Mucosa of descending colon (tissue), 3 donors: Measurements from ENCODE around the gene PPL. TPM values are rescaled to one million over a fixed set of nuclear protein-coding genes. Genes with fewer than 3 reads are reported as not detected.
A peak's percentile ranks its signal among the peaks of the same experiment; 100 is the strongest.

ENCODE experiments used
- ATAC-seq: fragments of 200-7000 bp; cut with Tn5 transposase; one replicate; pipeline ENCODE4 v1.9.1; 2020; ENCODE audit warnings: mild to moderate bottlenecking, moderate library complexity
- DNase-seq, 3 donors: peaks; one replicate each; pipeline ENCODE4 v3.0.0-alpha.2; 2020
- H3K36me3 ChIP-seq: fragments of 200-600 bp; one replicate; pipeline ENCODE4 v1.8.0; 2021; ENCODE audit warnings: low read depth, mild to moderate bottlenecking
- H3K4me1 ChIP-seq: fragments of 200-600 bp; one replicate; pipeline ENCODE4 v1.8.0; 2021; ENCODE audit warnings: low read depth, mild to moderate bottlenecking
- H3K4me3 ChIP-seq: fragments of 200-600 bp; one replicate; pipeline ENCODE4 v1.8.0; 2021; ENCODE audit warnings: mild to moderate bottlenecking
- H3K9me3 ChIP-seq: fragments of 200-600 bp; one replicate; pipeline ENCODE4 v1.8.0; 2021; ENCODE audit warnings: mild to moderate bottlenecking
- intact Hi-C, 2 donors: fragments of 100-400 bp; cut with DNase I in 1 of 2; cut with micrococcal nuclease in 1 of 2; formaldehyde crosslinking; loops; one replicate each; pipeline versions ENCODE4 v1.11.0 to v1.11.1; 2022; cut with DNase I, micrococcal nuclease
- total RNA-seq, 3 donors: library from RNA; stranded (reverse); fragmentation: NEBNext Ultra II Directional in 2 of 3; extraction: Animal tissue kit (Norgen Biotek cat#: 25700) in 2 of 3; gene quantifications; one replicate each; pipeline versions ENCODE4 v1.2.1 to v1.2.4, GENCODE V29; 2021 to 2023
- TF ChIP-seq, protein P1 (sequence below): fragments of 200-600 bp; IDR thresholded peaks from one replicate; pipeline ENCODE4 v1.8.0; 2022; ENCODE audit warnings: antibody characterized with exemption, mild to moderate bottlenecking
- donor health status: DM: no; HTN: no; CAD: no; lungs with moderate emphysema.
- donor health status: DM: no; HTN: no; CAD: no.
- donor health status: DM: no; HTN: yes; CAD: no.

PPL gene
- total RNA-seq, 3 donors from 2014 or later: 10.8 to 22.1 (median 13.9) TPM

DNA sequence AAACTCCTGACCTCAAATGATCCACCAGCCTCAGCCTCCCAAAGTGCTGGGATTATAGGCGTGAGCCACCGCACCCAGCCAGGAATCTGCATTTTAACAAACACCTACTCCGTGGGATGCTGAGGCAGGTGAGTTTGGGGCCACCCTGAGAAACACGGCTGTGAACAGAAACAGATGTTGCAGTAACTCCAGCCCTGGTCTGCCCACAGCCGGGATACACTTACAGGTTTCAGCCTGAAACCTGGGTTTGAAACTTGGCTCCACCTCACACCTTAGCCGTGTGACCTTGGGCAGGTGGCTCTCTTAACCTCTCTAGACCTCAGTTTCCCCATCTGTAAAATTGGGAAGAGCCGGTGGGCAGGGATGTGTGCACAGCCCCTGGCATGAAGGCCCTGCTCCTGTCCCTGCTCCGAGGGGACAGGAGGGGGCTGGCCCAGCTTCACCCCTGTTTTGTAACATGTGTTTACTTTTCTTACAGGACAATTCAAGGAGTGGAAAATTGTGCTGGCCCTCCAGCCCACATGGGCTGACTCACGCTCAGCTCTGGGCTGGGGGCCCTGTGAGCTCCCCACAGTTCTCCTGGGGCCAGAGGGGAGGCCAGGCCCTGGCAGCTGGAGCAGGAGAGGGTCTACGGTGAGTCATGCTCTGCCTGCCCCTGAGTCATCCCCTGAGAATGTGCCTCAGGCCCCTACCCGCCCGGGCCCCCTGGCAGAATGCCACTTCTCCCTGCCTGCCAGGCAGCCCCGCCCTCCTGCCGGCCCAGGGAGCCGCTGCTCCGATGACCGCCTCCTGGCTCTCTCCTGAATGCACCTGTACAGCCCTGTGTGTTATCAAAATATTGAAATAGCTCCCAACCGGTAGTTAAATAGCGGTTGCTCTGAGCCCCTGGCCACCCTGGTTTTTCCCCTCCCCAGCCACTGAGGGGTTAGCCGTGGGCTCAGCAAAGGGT is 7.7 kb upstream of the PPL start:
- intact Hi-C loops: no loop called here

DNA sequence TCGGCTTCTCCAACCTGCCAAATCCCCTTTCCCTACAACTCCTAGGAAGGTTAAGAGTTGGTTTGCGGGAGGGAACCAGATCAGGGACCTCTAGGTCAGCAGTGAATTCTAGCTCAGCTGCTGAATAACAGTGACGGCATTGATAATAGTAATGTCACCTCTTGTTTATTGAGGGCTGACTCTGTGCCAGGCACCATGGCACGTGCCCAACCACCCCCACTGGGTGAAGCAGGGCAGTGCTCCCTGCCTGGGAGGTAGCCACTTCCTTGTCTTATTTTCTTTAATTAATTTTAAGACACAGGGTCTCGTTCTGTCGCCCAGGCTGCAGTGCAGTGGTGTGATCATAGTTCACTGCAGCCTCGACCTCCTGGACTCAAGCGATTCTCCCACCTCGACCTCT is 5.5 kb upstream of the PPL start:
- Histone ChIP-seq H3K4me3 (no peak overlapping the region), H3K4me1 (peaks cover 21% of the 10 kb centered on the region), H3K36me3 (no peaks in the 10 kb centered on the region), H3K9me3 (no peaks in the 10 kb centered on the region)
- ATAC-seq: no peak
- TF ChIP-seq, protein P1, sequence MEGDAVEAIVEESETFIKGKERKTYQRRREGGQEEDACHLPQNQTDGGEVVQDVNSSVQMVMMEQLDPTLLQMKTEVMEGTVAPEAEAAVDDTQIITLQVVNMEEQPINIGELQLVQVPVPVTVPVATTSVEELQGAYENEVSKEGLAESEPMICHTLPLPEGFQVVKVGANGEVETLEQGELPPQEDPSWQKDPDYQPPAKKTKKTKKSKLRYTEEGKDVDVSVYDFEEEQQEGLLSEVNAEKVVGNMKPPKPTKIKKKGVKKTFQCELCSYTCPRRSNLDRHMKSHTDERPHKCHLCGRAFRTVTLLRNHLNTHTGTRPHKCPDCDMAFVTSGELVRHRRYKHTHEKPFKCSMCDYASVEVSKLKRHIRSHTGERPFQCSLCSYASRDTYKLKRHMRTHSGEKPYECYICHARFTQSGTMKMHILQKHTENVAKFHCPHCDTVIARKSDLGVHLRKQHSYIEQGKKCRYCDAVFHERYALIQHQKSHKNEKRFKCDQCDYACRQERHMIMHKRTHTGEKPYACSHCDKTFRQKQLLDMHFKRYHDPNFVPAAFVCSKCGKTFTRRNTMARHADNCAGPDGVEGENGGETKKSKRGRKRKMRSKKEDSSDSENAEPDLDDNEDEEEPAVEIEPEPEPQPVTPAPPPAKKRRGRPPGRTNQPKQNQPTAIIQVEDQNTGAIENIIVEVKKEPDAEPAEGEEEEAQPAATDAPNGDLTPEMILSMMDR: no peak
- intact Hi-C loops: no loop called here
- DNase-seq: no peak

More for the DNA sequence above, 7.7 kb upstream of the PPL start:
- H3K4me1 ChIP-seq: peaks cover 15% of the 10 kb centered on the region
- peak; percentile 84 for ATAC-seq
- no peak overlapping the region for H3K4me3 ChIP-seq
- no peaks in the 10 kb centered on the region for H3K9me3 ChIP-seq
- TF ChIP-seq, protein P1: no peak
- H3K36me3 ChIP-seq: no peaks in the 10 kb centered on the region
- peak; percentile 74 to 87 (median 84) for DNase-seq

DNA sequence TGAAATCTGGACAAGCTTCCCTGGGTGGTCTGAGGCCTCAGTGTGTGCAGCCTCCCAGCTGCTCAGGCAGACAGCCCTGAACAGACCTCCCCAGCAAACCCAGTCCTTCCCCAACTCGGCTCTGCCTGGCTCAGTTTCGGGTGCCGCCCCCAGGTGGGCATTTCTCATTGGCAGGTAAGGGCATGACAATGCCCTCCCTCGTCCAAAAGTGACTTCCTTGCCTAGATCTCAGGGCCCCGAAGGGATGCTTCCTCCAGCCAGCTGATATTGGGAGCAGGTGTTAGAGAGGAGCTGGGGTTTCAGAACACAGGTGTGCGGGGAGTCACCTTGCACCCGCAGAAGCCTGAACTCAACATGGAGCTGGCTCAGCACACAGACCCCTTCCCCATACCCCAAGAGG is 3.8 kb upstream of the PPL start:
- Histone ChIP-seq H3K36me3 (no peaks in the 10 kb centered on the region), H3K4me3 (no peak overlapping the region), H3K4me1 (peaks cover 21% of the 10 kb centered on the region), H3K9me3 (no peaks in the 10 kb centered on the region)
- intact Hi-C loops: no loop called here
- DNase-seq (no peak), ATAC-seq (no peak)
- TF ChIP-seq, protein P1: no peak

DNA sequence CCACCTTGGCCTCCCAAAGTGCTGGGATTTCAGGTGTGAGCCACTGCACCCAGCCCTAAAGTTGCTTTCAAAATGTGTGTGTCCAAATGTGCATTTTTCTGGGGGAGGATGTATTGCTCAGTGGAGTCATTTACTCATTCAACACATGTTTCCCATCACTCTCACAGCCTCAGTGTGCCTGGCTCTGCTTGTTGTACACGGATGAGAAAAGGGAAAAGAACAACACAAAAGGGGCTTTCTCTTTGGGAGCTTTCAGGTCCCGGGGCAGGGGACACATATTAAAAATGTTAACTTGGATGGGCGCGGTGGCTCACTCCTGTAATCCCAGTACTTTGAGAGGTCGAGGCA is 1.7 kb upstream of the PPL start:
- TF ChIP-seq, protein P1: no peak
- ATAC-seq (no peak), DNase-seq (no peak)
- H3K4me1 ChIP-seq: peaks cover 11% of the 10 kb centered on the region
- intact Hi-C loops: no loop called here
- H3K4me3 ChIP-seq: no peak overlapping the region
- no peaks in the 10 kb centered on the region for H3K9me3 ChIP-seq
- H3K36me3 ChIP-seq: no peaks in the 10 kb centered on the region

DNA sequence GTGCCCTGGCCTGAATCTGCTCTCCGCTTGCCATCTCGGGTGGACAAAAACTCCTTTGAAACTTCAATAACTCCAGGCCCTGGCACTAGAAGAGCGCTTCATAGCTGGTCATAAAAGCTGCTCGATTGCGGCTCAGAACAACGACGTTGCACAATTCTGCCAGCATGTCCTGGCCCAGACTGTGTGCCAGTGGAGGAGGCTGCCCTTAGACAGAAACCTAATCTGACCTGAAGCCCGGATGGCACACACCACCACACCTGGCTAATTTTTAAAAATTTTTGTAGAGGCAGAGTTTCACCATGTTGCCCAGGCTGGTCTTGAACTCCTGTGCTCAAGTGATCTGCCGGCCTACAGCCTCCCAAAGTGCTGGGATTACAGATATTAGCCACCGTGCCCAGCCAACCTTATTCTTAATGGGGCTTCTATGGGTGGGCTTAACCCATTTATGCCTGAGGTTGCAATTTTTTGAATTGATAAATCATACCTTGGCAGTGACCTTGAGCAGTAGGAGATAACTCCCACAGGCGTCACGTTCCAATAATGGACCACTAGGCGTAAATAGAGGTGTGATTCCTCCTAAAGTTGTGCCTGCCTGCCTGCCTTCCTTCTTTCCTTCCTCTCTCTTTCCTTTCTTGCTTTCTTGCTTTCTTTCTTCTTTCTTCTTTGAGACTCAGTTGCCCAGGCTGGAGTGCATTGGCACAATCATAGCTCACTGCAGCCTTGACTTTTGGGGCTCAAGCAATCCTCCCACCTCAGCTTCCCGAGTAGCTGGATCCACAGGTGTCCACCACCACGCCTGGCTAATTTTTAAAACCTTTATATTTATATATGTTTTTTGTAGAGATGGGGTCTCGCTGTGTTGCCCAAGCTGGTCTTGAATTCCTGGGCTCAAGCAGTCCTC is 1.1 kb upstream of the PPL start:
- DNase-seq: peak in 1 of 3 donors; percentile 51
- peak; percentile 61 for ATAC-seq
- Histone ChIP-seq H3K9me3 (no peaks in the 10 kb centered on the region), H3K4me3 (no peak overlapping the region), H3K4me1 (peaks cover 11% of the 10 kb centered on the region), H3K36me3 (no peaks in the 10 kb centered on the region)
- intact Hi-C loops: no loop called here
- TF ChIP-seq, protein P1: no peak
